GM19240 (cell line): Measurements from ENCODE around the gene DYNLRB1.

Experiments used
- DNase-seq: peaks from one replicate; pipeline ENCODE4 v3.0.0; 2011; ENCODE audit warnings: low spot score; ENCODE audit not compliant: insufficient read length

The DYNLRB1 gene

DNA sequence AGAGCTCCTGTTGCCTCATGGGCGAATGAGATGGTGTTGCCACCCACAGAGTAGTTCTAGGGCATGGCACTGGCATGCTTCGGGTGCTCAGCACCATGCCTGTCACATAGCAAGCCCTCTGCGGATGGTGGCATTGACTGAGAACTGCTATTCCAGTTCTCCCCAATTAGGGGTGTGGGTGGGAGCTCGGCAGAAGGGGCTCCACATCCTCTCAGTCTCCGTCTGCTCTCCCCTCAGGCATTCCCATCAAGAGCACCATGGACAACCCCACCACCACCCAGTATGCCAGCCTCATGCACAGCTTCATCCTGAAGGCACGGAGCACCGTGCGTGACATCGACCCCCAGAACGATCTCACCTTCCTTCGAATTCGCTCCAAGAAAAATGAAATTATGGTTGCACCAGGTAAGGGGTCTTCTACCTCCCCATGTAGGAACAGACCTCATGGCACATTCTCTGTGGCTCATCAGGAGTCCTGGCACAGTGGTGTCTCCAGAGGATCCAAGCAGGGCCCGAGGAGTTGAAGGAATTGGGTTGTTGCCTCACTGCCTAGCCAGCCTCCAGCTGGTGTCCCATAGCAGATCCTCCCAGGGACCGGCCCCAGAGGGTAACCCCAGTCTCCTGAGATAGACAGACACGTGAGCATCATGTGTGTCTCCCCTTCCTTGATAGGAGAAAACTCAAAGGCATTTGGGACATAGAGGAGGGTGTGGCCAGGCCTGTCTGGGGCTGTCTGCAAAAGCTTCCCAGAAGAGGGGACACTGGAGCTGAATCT, 18.4 kb downstream of the DYNLRB1 start:
- DNase-seq = no peak

DNA sequence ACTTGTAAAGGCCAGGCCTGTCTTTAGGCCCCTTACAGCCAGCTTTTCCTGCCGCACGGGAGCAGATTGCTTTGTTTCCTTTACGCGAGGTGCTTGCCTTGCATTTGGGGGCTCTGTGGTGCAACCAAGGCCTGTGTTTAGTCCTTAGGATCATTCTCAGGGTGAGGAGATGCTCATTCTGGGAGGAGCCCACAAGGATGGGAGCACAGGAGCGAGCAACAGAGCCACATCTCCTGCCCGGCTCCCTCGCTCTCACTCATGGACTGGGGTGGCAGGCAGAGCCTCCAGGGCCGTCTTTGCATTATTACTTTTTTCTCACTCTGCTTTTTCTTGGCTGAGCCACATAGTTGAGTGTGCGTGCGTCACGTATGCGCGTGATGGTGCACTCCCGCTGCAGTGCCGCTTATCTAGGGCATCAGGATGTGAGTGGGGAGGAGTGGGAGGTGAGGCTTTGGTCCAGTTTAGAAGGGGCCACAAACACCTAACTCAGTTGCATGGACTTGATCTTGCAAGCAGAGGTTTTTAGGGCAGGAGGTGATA, 19.1 kb downstream of the DYNLRB1 start:
- DNase-seq = no peak

DNA sequence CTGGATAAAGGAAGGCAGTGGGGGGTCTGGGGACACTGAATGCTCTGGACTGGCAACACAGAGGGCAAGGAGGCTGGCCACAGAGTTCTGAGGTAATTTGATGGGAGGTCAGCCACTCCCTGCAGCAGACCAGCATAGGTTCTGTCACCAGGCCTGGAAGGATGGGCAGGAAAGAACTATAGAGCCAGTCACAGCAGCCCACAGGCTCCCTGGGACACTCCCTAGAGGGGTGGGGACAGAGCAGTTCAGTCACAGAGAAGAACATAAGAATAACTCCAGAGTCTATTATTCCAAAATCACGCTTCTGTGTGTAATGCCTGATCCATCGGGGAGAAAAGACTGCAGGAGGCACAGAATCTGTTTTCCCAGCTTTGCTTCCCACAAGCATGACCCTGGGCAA, 19.6 kb downstream of the DYNLRB1 start:
- no peak for DNase-seq

DNA sequence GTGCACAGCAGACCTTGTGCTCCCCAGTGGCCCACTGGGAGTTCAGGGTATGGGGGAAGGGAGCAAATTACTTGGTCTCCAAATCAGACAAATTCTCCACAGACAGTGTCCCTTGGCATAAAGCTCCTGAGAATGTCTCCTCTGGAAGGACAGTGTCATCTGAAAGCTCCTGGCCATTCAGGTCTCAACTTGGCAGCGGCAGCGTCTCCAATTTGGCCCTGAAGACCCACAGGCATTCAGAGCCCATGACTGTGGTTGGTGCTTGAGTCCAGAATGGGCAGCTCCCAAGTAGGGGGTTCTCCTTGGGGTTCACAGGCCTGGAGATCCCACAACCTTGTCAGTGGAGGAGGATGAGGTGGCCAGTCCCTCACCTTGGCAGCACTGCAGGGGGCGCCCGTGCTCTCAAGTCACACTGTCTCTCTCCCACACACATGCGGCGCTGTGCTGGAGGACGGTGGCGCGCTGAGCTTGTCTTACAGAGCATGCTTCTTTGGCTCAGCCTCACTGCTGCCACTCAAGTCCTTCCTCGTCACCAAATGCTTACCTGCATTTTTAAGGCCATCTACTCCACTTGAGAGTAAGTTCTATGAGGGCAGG, 20.7 kb downstream of the DYNLRB1 start:
- DNase-seq = no peak

DNA sequence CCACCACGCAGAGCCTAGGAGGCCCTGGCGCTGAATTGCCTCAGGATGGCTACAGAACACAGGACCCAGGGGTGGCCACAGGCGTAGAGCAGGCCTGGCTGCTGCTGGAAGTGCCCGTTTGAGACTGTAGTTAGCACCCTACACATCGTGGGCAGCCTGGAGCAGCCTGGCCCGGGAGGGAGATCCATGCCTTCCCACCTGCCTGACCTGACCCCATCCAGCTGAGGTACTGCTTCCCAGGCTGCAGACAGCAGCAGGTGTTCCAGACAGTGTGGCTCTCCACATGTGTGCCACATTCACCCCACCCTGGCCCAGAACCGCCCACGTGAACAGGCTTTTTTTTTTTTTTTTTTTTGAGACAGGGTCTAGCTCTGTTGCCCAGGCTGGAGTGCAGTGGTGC, 21.4 kb downstream of the DYNLRB1 start:
- DNase-seq = no peak

DNA sequence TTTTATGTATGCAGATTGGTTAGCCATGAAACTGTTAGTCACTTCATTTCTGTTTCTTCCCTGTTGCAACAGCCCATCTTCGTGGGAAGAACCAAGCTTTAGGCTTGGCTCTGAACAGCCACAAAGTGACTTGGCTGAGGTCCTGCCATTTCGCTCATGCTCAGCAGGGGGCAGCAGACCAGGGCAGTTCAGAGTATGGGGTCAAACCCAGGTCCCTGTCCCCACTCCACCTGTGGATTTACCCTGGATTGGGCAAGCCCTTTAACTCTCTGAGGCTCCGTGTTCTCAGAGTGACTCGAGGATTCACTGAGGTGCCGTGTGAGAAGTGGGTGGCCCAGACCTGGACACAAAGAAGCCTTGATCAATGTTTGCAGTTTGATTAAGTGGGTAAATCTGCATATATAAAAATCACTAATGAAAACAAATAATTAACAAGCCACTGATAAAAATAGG, 22.5 kb downstream of the DYNLRB1 start:
- no peak for DNase-seq

DNA sequence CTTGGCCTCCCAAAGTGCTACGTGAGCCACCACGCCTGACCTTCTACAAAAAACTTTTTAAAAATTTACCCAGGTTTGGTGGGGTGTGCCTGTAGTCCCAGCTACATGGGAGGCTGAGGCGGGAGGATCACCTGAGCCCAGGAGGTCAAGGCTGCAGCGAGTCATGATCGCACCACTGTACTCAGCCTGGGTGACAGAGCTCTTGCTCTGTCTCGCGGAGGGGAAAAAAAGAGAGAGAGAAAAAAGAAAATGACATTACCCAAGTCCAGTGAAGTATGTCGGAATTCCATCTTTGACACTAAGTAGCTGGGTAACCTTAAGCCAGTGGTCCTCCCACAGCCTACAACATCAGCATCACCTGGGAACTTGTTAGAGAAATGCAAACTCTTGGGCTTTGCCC, 23.5 kb downstream of the DYNLRB1 start:
- DNase-seq = no peak

DNA sequence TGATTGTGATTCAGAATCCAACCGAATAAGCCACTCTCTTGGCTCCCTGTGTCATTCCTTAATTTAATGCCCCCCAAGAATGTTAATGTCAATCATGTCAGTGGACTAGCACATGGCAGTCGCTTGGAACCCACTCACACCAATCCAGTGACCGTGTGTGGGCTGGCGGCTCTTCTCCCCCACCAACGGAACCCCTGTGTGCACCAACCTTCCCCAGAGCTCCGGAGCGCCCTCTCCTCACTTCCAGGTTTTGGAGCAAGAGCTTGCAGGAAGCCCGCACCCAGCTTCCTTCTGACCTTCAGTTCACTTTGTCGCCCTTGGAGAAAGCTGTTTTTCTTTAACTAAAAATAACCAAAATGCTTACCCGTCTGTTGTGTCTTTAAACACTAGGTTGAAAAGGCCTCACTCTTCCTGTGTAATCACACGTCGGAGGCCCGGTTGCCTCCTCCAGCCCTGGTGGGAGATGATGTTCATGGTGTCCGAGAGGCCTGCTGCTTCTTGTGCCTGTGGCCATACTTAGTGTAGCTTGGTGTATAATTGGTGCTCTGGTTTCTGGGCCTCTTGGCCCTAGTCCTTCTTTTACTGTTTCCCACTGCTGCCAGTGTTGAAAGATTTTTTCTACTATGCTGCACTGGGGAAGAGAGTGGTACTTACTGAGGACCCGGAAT, 24.5 kb downstream of the DYNLRB1 start:
- no peak for DNase-seq

DNA sequence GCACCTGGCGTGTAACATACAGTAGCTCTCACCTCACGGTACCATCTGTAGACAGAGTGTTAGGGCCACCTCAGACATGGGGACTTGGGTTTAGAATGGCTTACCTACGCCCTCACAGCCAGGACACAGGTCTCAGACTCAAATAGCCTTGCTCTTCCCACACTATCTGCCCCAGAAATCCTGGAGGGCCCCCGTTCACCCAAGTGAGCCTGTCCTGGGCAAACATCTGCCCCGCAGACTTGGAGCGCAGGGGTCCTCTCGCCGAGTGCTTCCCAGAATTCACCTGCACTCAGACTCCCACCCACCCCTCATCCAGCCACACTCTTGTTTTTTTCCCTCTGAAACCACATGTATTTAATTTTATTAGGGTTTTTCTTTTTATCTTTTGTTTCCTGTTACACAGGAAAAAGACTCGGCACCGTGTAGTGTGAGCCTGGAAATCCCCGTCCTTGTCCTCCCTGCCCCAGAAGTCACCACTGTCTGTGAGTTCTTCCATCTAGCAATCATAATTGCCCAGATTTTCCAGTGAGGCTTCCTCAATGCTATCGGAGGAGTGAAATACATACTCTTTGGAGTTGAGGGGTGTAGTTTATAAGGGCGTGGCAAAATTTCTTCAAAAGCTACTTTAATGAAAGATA, 25.2 kb downstream of the DYNLRB1 start:
- no peak for DNase-seq

DNA sequence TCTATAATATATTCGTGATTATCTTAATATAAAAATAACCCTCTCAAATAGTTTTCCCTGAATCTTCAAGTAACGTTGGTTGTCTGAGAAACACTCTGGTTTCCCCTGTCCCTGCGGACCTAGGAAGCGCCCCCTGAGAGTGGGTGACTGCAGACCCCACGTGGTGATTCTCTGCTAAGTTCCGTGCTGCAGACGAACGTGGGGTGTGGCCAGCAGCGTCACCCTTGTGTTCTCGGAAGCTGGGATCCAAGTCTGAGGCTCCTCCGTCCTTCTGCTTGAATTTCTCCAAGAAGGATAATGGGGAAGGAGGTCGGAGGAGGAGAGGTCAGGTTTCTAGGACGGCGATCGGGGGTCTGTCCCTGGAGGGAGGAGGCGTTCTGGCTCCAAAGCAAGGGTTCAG, 25.7 kb downstream of the DYNLRB1 start:
- DNase-seq = no peak

DNA sequence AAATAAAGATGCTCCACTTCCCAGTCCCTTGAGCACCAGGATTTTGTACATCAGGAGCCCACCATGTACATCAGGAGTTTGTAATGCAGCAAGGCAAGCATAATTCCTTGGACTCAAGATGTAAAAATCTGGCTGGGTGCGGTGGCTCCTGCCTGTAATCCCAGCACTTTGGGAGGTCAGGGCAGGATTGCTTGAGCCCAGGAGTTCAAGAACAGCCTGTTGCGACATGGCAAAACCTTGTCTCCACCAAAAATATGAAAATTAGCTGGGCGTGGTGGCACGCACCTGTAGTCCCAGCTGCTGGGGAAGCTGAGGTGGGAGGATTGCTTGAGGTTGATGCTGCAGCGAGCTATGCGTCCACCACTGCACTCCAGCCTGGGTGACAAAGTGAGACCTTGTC, 26.2 kb downstream of the DYNLRB1 start:
- DNase-seq = no peak

DNA sequence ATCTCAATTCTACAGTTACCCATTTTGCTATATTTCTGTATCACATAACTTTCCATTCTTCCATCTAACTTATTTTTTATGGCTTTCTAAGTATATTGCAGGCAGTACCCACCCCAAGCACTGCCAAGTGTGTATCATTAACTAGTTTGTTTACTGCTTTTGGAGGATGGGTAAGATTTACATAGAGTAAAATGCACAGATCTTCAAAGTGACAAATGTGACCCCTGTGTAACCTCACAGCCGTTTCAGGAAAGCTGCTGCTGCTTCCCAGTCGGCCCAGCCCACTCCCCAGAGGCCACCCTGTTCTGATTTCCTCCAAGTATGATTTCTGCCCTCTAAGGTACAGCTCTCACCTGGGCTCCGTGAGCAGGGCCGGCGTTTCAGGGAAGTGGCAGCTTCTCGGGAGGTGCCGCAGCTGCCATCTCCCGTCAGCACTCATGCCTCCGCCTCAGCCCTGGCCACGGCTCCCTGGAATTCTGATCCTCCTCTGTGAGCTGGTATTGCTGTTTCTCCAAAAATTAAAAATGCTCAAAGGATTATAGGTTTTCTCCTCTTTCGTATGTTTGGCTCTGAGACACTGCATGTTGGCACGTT, 27.3 kb downstream of the DYNLRB1 start:
- DNase-seq = no peak

DNA sequence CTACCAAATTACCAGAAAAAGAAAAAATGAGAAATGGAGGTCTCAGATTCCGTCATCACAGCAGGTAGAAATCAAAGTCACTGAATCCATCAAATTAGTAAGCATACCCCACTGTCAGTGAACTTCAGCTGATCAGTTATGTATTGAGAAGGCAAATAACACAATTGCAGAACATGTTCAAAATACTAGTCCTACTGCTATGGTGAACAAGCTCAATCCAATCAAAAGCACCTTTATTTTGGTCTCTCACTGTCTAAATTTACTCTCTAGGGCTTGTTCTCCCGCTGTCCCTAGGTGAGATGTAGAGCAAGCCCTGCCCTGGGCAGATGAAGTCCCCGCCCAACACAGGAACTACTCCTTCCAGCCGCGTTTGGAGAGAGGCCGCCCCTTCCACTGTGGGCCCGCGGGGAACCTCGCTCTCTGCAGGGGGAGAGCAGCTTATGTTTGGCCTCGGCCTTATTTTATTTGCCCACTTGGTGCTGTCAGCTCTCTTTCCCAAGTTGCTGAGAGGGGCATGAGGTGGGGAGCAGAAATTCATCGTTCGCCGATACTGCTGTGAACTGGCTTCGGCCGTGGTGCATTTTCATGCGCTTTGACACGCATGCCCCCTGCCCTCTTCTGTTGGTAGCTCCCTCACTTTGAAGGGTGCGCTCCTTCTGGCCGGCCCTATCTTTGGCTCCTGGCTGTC, 28.0 kb downstream of the DYNLRB1 start:
- DNase-seq = no peak

DNA sequence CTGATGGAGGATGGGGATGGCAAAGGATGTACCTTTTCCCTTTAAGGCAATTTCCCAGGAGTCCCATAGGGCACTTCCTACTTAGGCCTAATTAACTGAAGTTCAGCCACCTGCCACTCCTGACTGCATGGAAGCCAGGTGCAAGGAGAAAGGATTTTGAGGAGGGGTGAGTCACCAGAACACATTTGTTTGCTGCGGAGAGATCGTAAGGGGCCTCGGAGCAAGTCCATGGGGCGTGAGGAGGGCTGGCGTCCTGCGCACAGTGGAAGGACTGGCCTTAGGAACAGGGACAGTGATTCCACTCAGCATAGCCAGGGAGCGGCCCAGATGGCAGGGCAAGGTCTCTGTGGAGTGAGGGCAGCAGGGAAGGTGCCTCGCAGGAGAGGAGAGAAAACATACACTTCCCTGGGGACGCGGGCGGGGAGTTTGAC, 30.5 kb downstream of the DYNLRB1 start:
- no peak for DNase-seq

DNA sequence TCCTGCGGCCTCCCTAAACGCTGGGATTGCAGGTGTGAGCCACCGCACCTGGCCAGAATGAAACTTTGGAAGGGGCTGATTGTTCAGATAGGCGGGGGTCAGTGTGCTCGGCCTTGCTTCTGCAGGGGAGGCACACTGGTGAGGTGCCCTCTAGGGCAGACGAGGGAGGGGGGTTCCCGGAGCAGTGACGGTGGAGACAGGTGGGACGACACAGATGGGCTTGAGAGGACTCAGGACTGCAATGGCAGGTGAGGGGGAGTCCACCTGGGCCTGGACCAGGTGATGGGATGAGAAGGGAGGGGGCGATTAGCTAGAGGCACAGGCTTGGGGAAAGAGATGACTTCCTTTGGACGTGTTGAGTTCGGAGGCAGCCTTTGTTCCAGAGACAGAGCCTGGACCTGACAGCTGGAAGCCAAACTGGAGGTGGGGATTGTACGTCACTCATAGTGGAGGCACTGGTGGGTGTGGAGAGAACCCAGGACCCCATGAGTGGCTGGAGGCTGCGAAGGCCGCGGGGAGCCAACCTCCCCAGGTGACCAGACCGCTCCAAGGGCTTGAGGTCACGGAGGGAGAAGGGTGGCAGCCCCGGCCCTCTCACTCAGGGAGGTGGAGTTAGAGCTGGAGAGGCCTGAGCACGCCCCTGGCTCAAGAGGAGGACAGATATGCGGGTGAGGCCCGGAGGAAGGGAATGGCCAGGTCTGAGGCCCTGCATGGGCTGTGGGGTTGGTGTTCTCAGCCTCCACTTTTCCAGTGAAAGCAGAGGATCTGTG, 31.8 kb downstream of the DYNLRB1 start:
- no peak for DNase-seq

DNA sequence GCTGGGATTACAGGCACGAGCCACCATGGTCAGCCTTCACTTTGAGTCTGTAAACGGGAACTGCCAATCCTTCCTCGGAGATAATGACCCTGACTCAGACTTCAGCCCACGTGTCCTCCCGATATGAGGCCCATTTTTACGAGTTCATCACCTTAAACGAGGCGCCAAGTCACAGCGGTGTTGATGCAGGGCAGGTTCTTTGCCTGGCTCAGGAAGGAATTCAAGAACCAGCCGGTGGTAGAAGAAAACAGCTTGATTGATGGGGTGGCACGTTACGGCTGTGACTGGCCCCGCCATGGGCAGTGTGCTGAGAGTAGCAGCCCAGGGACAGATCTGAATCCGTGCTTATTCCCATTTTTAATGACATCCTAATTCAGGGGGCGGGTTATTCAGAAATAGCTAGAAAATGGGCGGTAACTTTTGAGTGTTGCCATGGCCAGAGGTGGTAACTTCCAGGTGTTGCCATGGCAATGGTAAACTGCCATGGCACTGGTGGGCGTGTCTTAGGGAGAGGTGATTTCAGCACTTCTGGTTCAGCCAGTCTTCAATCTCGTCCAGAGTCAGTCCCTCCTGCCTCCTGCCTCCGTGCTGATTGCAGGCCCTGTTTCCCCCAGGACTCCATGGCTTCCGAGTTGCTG, 33.2 kb downstream of the DYNLRB1 start:
- no peak for DNase-seq

DNA sequence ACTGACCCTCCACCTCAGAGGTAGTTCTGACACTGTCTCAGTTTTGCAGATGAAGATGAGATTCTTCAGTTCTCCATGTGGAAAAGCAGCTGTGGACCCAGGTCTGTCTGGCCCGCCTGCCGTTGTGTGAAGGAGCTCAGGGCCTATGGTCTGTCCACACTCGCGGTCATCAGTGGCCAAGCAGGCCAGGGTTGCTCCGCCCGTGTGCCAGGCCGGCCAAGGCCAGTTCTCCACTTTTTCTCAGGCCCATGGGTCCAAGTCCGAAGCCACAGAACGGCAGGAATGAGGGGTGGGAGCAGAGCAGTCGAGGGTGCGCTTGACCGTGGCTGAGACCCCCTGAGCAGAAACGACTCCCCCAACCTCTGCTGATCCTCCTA, 33.7 kb downstream of the DYNLRB1 start:
- DNase-seq = no peak

DNA sequence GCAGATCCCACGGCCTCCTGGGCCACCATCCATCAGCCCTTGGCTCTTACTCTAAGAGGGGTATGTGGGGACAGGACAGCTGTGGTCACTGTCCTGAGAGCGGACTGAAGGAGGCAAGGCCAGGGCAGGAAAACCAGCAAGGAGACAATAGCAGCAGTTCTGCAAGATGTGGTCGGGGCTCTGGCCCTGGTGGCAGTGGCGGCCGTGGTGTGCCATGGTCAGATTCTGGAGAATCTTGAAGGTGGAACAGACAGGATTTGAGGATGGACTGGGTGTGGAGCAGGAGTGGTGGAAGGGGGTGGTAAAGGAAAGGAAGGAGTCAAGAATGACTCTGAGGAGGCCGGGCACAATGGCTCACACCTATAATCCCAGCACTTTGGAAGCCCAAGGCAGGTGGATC, 36.3 kb downstream of the DYNLRB1 start:
- DNase-seq = no peak

DNA sequence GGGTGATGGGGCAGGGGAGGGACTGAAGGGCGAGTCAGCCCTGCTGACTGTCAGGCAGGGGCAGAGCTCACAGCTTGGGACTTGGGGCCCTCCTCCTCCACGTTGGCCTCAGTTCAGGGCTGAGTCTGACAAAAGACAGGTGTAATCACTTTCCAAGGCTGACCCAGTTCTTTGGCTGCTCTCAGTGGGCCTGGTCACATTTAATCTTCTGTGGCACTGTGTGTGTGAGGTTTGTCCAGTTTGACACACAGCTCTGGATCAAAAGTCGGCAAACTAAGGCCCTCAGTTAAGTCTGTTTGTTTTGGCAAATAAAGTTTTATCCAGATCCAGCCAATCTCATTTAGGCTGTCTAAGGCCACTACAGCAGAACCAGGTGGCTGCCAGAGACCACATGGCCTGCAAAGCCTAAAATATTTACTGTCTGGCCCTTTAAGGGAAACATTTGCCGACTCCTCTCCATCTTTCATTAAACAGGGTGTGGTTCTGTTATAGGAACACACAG, 37.2 kb downstream of the DYNLRB1 start:
- no peak for DNase-seq

DNA sequence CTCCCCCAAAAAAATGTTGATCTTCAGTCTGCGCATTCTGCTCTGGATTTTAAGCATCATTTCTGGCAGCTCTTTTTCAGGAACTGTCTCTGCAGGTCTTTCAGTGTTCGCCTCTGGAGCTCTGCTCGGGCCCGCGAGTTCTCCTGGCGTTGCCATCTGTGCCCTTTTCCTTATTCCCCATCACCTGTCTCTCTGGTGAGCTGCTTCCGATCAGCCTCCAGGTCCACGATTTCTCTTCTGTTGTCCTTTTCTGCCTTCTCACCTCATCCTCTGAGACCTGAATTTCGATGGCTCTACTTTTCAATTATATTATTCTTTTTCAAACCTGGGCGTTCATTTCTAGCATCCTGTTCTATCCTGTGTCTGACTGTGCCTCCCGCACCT, 41.7 kb downstream of the DYNLRB1 start:
- no peak for DNase-seq
